HFF-Myc (cell line): Measurements from ENCODE around the gene SOCS1.

ENCODE experiments used
- DNase-seq: peaks from one replicate; pipeline ENCODE4 v3.0.0-alpha.2; 2011; ENCODE audit warnings: low read depth; ENCODE audit errors: extremely low read depth
- H3K4me3 ChIP-seq: replicated peaks from 2 replicates; pipeline ENCODE4 v1.5.1; 2011; ENCODE audit warnings: low read depth, mild to moderate bottlenecking, control low read depth, low read length
- TF ChIP-seq, protein P1 (sequence below): IDR thresholded peaks from 2 replicates; pipeline ENCODE4 v1.5.1; 2012; ENCODE audit warnings: mild to moderate bottlenecking, low read depth, low read length, control low read depth; ENCODE audit errors: missing control alignments

The SOCS1 gene

DNA sequence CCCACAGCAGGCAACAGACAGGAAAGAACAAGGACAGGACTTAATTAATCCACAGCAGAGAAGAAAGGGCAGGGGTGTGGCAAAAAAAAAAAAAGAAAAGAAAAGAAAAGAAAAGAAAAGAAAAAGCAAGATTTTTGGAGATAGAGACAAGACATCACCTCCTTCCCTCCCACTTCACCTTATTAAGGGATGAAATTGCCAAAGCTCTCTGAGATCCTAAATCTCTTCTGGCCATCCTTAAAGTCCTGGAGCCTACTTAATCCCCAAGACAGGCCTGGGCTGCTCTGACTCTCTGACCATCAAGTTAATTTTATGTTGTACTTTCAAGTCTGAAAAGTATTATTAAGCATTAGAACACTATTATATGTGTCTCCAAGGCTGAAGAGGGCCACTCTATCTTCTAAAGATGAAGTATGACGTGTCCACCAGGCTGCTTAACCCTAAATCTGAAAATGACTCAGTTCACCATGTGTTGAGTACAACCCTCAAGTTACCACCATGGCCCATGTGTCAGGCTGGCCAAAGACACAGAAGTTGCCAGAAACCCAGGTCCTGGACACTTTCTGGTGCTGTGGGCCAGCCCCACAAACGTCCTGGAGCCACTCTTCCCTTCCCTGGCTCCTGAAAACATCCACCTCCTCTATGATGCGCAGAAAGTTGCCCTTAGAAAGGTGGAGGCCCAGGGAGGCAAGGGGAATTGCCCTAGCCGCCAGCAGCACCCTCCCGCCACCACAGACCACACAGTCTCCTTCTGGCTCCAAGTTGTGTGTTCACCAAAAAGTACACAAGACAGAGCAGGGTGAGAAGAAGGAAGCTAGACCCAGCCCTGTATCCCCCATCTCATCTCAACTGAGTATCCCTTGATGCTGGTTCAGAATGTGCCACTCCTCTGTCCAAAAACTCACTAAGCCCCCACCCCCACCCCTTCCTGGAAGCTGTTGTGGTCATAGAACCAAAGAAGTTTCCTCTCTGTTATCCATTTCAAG lies 2.7 kb downstream of the SOCS1 start:
- TF ChIP-seq, protein P1, sequence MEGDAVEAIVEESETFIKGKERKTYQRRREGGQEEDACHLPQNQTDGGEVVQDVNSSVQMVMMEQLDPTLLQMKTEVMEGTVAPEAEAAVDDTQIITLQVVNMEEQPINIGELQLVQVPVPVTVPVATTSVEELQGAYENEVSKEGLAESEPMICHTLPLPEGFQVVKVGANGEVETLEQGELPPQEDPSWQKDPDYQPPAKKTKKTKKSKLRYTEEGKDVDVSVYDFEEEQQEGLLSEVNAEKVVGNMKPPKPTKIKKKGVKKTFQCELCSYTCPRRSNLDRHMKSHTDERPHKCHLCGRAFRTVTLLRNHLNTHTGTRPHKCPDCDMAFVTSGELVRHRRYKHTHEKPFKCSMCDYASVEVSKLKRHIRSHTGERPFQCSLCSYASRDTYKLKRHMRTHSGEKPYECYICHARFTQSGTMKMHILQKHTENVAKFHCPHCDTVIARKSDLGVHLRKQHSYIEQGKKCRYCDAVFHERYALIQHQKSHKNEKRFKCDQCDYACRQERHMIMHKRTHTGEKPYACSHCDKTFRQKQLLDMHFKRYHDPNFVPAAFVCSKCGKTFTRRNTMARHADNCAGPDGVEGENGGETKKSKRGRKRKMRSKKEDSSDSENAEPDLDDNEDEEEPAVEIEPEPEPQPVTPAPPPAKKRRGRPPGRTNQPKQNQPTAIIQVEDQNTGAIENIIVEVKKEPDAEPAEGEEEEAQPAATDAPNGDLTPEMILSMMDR: no peak
- H3K4me3 ChIP-seq: peak overlapping the region; percentile 64
- DNase-seq: no peak

DNA sequence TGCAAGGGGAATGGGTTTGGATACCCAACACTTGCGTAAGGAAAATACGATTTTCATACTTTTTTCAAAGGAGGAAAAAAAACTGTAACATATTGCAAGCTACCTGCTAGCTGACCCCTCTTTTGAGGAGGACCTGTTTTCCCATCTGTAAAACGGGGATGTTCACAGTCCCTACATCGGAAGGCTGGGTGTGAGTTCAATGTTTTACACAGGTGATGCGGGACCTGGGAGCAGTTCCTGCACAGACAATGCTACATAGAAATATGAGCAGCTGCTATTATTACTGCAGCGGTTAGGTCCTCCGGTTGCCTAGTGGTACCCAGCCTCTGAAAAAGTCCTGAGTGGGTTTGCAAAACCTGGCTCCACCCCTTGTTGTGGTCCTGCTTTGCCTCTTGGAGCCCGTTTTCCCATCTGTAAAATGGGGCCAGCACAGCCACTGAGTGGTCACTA lies 3.5 kb downstream of the SOCS1 start:
- TF ChIP-seq, protein P1: no peak
- no peak for DNase-seq
- peak overlapping the region; percentile 64 for H3K4me3 ChIP-seq

- H3K4me3 ChIP-seq: peak overlapping the region; percentile 64
- DNase-seq: no peak
- TF ChIP-seq, protein P1: no peak
These were observed 4.2 kb downstream of the SOCS1 start for GRCh38 chr16:11251525-11252481.

DNA sequence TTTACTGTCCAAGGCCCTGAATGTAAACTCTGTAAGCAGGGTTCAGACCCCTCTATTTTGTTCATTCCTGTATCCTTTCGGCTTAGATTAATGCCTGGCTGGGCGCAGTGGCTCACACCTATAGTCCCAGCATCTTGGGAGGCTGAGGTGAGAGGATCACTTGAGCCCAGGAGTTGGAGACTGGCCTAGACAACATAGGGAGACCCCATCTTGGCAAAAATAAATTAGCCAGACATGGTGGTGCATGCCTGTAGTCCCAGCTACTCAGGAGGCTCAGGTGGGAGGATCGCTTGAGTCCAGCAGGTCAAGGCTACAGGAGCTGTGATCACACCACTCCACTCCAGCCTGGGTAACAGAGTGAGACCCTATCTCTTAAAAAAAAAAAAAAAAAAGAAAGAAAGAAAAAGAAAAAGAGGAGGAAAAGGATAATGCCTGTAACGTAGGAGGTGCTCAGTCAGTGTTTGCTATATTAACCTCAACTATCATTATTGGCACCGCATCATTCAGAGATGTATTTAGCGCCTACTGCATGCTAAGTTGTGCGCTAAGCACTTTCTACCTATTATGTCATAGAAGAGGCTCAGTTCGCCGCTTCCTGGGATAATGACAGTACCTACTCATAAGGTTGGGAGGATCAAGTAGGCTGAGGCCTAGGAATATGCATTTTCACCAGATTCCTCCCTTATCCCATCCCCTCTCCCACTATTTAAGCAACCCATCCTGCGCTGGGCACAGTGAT lies 5.0 kb downstream of the SOCS1 start:
- no peak overlapping the region for H3K4me3 ChIP-seq
- DNase-seq: no peak
- TF ChIP-seq, protein P1: no peak

- no peak overlapping the region for H3K4me3 ChIP-seq
- DNase-seq: no peak
- TF ChIP-seq, protein P1: no peak
These were observed 5.8 kb downstream of the SOCS1 start for GRCh38 chr16:11250091-11250785.
